GM13977 (cell line): ENCODE measurements around the gene BRME1.

Experiments used
- DNase-seq: peaks from one replicate; pipeline ENCODE4 v3.0.0; 2012; ENCODE audit warnings: low spot score
- CTCF ChIP-seq: IDR thresholded peaks from 2 replicates; pipeline ENCODE4 v1.5.1; 2012; ENCODE audit warnings: mild to moderate bottlenecking, control low read depth; ENCODE audit not compliant: insufficient read depth; ENCODE audit errors: extremely low read depth, missing control alignments
- in situ Hi-C: fragments of 300-500 bp; cut with MboI; formaldehyde crosslinking; loops from one replicate; pipeline ENCODE4 v1.12.0; 2022; ENCODE audit warnings: low sequenced_read_pairs, low pct_unique_long_range_greater_than_20kb, mixed read lengths, inconsistent platforms; ENCODE audit not compliant: unreplicated experiment

Gene BRME1

GRCh38 chr19:13865571-13866462 is 40.1 kb downstream of the BRME1 start:
- TF ChIP-seq CTCF = no peak
- DNase-seq = peak; percentile 80
- in situ Hi-C loops = no loop called here

- TF ChIP-seq CTCF = no peak
- in situ Hi-C loops = no loop called here
- no peak for DNase-seq
These were observed 41.0 kb downstream of the BRME1 start for GRCh38 chr19:13864667-13865570.

GRCh38 chr19:13864046-13864666 is 41.8 kb downstream of the BRME1 start:
- in situ Hi-C loops = no loop called here
- TF ChIP-seq CTCF = no peak

GRCh38 chr19:13861714-13862531 is 44.0 kb downstream of the BRME1 start:
- peak; percentile 91 for DNase-seq
- TF ChIP-seq CTCF = peak; percentile 99
- in situ Hi-C loops = no loop called here

More at GRCh38 chr19:13864046-13864666, 41.8 kb downstream of the BRME1 start:
- no peak for DNase-seq

- no peak for TF ChIP-seq CTCF
- in situ Hi-C loops = no loop called here
- DNase-seq = peak; percentile 67
These were observed 44.6 kb downstream of the BRME1 start for GRCh38 chr19:13861392-13861713.
